NOMO-1 treated with dmso at 0.1 percent for 144 hours (cell line): ENCODE measurements around the gene SREBF1.

Source experiments
- DNase-seq: peaks from one replicate; lab custom pipeline; 2025; ENCODE audit not compliant: unreplicated experiment; lab: John Stamatoyannopoulos, UW

Gene SREBF1

GRCh38 chr17:17859909-17860765 lies 23.4 kb upstream of the SREBF1 start:
- no peak for DNase-seq

- no peak for DNase-seq
Measured at GRCh38 chr17:17857496-17857895, 20.7 kb upstream of the SREBF1 start.

DNA sequence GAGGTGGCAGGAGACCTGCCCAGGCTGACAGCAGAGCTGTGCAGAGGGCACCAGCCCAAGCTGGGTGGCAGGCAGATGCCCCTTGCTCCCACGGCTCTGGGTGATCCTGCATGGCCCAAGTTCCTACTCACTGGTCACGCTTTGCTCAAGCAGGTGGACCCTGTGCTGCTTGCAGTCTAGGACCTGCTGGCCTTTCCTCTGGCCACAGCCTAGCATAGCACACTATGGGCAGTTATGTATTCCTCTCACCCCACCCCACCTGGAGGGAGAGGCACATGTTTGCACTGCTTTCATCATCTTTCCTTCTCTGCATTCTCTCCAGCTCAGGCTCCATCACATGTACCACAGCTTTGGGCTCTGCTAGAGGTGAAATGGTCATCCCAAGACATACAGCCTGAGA lies 19.6 kb upstream of the SREBF1 start:
- no peak for DNase-seq

DNA sequence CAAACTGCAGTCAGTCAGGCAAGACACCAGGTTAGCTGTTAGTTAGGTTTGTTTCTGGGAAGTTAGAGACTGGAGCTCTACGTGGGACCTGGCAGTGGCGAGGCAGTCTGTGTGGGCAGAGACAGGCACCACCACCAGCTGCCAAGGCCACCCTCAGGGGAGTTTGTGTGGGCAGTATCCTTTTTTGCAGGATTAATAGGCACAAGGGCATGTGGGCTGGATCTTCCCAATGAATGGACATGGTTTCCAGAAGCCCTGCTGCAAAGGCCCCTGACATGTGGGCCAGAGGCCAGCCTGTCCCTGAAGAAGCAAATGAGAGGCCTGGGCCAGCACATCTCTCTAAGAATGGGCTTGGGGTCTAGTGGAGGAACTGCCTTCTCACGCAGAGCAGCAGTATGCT lies 19.2 kb upstream of the SREBF1 start:
- DNase-seq = no peak

- no peak for DNase-seq
Measured at GRCh38 chr17:17853811-17854447, 17.1 kb upstream of the SREBF1 start.

DNA sequence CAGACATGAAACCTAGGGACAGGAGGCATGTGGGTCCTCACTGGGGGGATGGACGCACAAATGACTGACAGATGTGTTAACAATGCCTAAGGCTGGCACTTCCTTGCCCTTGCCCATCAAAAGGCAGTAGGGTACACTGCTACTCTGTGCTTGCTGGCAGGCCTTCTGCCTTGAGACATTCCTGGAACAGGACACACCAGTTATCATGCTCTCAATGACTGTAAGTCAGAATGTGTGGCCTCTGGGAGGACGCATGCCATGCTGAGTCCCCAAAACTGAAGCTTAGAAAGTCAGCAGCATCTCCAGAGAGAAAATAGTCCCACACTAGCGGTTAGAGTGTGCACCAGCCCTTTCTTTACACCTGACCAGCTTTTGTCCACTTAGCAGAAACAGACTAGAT lies 16.1 kb upstream of the SREBF1 start:
- no peak for DNase-seq

DNA sequence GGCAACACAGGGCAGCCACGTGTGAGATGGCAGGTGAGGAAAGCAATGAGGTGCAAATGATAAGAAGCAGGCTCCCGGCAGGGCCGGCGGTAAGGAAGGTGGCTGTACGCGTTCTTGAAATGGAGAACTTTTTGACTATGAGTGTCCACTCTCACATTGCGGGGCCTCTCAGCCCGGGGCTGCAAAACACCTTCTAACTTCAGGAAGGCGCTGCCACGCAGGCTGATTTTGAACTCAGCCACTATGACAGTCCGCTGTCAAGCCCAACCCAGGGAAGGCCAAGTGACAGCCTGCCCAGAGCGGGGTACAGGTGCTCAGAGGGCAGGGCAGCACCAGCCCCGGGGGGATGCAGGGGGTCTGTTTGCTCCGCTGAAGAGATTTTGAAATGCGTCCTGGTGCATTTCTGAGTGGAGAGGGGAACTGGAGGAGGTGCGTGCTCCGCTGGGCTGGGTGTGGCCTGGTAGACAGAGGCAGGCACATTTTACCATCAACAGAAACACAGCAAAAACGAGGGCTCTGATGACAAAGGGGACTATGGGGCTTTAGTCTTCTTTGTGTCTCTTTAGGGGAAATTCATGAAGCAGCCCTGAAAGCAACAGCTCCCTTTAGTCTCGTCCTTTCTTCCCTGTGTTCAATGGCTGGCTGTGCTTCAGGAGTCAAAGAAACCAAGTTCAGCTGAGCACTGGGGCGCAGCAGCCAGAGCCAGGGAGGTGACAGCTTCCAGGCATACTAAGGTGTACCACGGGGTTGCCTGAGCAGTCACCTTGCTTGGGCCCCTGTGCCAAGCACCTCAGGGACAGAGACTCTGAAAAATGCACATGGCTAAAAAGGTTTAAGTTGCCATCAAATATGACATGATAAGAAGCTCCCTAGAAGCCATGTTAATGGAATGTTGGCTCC lies 14.6 kb upstream of the SREBF1 start:
- no peak for DNase-seq

- DNase-seq = no peak
Measured at GRCh38 chr17:17849845-17850373, 13.1 kb upstream of the SREBF1 start.

- no peak for DNase-seq
Measured at GRCh38 chr17:17849147-17849820, 12.5 kb upstream of the SREBF1 start.

DNA sequence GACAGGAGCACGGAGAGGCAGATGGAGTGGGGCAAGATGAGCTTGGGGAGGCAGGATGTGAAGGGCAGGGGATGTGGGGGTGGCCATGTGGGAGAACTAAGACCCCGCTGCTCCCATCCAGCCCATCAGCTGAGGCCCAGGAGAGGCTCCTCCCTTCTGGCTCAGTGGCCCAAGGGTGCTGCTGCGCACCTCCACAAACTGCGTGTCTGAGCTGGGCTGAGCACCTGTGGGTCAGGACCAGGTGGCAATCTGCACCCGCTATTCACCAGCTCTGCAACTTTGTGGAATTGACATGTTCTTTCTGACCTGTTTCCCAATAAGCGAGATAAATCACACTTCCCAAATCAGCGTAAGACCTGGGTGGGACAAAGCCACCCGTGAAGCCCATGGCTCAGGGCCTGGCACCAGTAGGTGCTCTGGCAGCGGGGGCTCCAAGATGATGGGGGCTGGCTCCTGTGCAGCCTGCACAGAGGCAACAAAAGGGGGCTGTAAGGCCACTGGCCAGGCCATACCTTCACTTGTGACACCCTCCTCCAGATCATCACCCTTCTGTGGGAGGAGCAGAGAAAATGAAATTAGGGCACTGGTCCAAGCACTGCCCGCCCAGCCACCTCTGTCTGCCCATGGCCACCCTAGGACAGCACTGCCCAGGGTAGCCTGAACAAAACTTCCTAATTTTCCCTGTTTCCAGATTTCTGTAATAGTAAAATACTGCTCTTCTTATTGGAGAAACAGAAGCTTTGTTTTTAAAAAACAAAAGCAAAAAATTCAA lies 11.7 kb upstream of the SREBF1 start:
- DNase-seq = no peak

DNA sequence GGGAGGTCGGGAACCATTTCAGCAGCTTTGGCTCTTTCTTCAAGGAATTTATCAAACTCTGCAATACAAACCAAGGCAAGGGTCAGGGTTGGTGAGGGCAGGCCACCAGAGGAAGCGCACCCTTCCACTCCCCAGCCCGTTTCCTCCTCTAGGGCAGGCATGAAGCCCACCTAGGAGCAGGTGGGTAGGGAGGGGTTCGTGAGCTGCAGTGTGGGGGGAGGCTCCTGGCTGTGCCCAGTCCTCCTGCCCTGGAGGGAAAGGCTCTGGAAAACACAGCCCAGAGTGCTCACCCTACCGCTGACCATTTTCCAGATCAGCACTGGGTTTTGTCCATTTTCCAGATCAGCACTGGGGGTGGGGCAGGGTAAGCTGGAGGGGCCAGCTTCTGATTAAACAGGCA lies 10.9 kb upstream of the SREBF1 start:
- DNase-seq = no peak

- no peak for DNase-seq
Measured at GRCh38 chr17:17847118-17847689, 10.4 kb upstream of the SREBF1 start.

- no peak for DNase-seq
Measured at GRCh38 chr17:17846645-17847044, 9.9 kb upstream of the SREBF1 start.

- no peak for DNase-seq
Measured at GRCh38 chr17:17846003-17846402, 9.2 kb upstream of the SREBF1 start.

DNA sequence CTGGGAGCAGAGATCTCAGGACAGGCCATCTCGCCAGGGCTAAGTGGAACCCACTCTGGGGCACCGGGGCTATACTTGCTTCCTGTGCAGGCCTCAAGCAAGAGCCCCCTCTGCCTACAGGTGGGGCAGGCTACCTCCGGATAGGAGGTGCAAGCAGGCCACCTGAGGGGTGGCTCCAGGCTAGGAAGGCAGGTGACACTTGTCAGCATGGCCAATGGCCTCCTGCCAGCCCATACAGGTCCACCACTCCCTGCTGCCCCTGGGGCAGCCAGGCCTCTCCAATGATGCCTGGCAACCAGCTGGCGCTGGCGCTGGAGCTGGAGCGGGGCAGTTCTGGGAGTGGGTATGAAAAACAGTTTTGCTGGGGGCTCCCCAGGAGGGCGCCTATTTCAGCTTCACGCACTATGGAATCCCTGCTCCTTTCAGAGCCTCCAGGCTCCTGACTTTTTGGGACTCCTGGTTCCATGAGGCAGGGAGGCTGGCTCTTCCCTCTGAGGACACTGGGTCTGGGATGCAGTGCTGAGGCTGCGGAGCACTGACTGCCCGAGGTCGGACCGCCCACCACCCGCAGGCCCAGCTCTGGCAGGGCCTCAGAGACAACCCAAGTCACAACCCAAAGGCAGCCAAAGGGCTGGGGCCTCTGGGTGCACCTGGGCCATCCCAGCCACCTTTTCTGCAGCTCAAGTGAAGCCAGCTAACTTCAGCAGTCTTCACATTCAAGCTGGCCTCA lies 8.4 kb upstream of the SREBF1 start:
- no peak for DNase-seq

DNA sequence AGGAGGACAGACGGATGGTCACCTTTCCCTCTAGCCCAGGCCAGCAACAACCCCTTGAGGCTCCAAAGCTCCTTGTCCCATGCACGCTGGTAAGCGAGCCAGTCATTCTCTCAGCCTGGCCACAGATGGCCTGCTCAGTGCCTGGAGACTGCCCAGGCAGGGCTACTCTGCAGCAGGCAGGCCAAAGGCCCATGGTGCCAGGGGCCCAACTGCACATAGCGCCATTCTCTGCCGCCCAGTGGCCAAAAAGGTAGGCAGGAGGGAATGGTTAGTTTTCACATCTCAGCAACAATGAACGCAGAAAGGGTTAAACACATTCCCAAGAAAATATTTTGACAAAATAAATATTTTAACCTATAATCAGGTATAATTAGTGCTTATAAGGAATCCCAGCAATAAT lies 7.7 kb upstream of the SREBF1 start:
- no peak for DNase-seq

DNA sequence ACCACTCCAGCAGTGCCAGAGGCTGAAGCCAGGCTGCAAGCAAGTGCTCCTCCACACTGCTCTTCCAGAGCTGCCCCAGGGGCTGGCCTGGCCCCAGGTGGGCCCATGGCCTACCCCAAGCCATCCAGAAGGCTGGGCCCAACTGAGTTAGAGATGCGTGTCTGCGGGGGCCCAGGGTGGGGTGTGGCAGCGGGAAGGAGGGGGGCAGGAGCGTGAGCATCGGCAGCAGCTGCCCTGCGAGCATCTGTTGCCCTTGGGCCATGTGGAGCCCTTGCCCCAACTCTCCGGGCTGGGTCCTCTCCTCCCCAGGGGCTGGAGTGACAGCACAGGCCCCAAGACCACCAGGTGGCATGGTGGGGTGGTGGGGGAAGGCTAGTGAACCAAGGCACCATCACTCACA lies 7.3 kb upstream of the SREBF1 start:
- DNase-seq = no peak

GRCh38 chr17:17843096-17843495 lies 6.3 kb upstream of the SREBF1 start:
- no peak for DNase-seq
